A549 (cell line): ENCODE results near the gene IL10RA.
"Not testable (repeated sequence)": the region's sequence is repeated elsewhere in the genome, so short reads cannot be mapped to it uniquely, and the experiment has no call there.

Experiments used
- CHD4 ChIP-seq: fragments of 200-600 bp; sonication (generic); IDR thresholded peaks from 2 replicates; pipeline ENCODE4 v1.6.1; 2016; ENCODE audit warnings: antibody characterized with exemption, mild to moderate bottlenecking, borderline replicate concordance
- CTCF ChIP-seq: fragments of >200 bp; sonication (Bioruptor Twin); formaldehyde crosslinking; IDR thresholded peaks from 3 replicates; pipeline ENCODE4 v1.5.1; 2016
- EHF ChIP-seq: fragments of 250-450 bp; sonication (Bioruptor Pico); IDR thresholded peaks from 2 replicates; pipeline ENCODE4 v1.5.0; 2020; ENCODE audit warnings: mild to moderate bottlenecking
- EP300 ChIP-seq, 2 experiments: fragments of >200 bp; sonication (Bioruptor Twin); formaldehyde crosslinking; IDR thresholded peaks; 2 replicates in 1 of 2; 3 replicates in 1 of 2; pipeline ENCODE4 v1.6.1; 2016 to 2017
- KDM1A ChIP-seq: fragments of 200-600 bp; sonication (generic); IDR thresholded peaks from 2 replicates; pipeline ENCODE4 v1.6.1; 2016; ENCODE audit warnings: low read depth, mild to moderate bottlenecking
- NFE2L2 ChIP-seq: fragments of 150-350 bp; conservative IDR thresholded peaks from 2 replicates; pipeline ENCODE4 v1.6.1; 2014; ENCODE audit warnings: low read length
- POLR2A ChIP-seq: IDR thresholded peaks from 2 replicates; pipeline ENCODE4 v1.6.1; 2012; ENCODE audit warnings: mild to moderate bottlenecking, low read length
- REST ChIP-seq: fragments of 200-600 bp; sonication (generic); IDR thresholded peaks from 2 replicates; pipeline ENCODE4 v1.6.1; 2016; ENCODE audit warnings: antibody characterized with exemption, mild to moderate bottlenecking, moderate library complexity

DNA sequence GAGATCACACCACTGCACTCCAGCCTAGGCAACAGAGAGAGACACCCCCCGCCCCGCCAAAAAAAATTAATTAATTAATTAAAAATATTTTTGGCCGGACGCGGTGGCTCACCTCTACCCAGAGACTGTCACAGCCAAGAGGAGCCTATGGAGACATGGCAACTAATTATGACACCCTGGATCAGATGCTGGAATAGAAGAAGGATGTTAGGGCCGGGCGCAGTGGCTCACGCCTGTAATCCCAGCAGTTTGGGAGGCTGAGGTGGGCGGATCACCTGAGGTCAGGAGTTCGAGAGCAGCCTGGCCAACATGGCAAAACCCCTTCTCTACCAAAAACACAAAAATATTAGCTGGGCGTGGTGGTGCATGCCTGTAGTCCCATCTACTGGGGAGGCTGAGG is 37.7 kb upstream of the IL10RA start:
- not testable (repeated sequence) for TF ChIP-seq KDM1A; EHF (CRISPR knock-in tag); CTCF; CHD4; NFE2L2; EP300 (IDR thresholded peaks at IDR 0.05); POLR2A; REST
